ENCODE measurements around the gene FBXO31.
A peak's percentile ranks its signal among the peaks of the same experiment; 100 is the strongest.

Gene FBXO31

DNA sequence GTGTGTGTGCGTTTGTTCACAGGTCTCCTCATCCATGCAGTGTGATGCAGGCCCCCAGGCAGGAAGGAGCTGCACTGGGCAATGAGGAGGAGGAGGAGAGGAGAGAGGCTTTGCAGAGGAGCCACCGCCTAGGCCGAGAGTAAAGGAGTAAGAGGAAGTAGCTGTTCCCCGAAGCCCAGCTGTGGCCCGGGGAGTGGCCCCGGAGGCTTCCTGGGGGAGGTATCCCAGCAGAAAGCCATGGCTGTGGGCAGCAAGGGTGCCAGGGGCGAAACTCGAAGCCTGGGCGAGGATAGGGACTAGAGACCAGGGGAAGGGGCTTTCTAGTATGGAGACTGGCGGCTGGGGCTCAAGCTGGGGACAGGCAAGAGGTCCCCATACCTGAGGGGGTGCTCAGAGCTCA is 78.6 kb downstream of the FBXO31 start:
- DNase-seq: peak; percentile 71

DNA sequence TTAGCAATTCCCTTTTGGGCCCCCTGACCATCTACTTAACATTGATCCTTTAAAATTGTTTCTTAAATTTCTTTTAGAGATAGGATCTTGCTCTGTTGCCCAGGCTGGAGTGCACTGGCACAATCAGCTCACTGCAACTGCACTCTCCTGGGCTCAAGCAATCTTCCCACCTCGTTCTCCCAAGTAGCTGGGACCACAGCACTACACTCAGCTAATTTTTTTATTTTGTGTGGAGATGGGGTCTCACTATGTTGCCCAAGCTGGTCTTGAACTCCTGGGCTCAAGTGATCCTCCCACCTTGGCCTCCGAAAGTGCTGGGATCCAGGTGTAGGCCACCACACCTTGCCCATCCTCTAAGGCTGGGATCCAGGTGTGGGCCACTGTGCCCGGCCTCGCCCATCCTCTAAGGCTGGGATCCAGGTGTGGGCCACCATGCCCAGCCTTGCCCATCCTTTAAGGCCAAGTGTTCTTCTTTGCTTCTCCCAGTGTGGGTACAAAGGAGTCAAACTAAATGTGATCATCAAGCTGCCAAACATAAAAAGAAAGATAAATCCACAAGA is 79.5 kb downstream of the FBXO31 start:
- no peak for DNase-seq

DNA sequence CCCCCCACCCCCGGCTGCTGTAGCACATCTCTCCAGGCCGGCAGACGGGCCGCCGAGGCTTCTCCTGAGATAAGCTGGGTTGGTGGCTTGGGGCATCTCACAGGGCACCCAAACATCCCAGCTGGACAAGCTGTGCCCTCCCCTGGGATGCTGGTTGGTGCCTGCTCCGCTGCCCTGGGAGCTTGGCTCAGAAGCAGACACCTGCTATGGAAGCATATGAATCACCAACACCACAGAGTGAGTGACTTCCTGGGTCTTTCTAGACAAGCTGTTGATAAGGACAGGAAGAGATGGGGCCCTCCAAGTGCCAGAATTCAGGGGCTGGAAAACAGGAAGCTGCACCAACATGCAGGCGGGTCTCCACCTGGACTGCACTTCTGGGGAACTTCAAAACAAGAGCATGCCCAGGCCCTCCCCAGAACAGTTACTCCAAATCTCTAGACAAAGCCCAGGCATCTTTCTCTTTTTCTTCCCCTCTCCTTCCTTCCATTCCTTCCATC is 80.1 kb downstream of the FBXO31 start:
- peak; percentile 73 for DNase-seq

DNA sequence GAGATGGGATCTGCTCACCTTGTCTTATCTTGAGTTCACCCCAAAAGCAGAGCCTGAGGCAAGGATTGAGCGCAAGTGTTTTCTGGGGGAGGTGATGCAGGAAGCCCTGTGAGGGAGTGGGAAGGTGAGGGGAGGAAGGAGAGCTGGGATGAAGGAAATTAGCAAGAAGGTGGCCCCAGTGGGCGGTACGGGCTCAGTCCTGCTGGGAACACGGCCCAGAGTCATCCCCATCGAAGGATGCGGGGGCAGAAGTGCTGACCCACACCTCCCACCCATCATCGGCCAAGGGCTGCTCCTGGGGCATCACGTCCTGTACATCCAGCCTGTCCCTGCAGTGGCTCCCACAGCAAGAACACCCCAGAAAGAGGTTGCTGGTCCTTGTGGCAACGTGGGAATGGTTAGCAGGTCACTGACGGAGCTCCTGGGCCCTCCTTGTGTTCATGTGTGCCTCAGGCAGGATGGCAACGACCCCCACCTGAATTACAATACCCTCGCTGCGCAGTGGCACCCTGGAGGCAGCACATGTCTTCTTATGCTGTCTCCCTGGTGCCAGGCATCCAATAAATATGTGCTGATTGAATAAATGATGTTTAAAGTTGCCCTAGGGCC is 84.6 kb downstream of the FBXO31 start:
- DNase-seq: no peak

DNA sequence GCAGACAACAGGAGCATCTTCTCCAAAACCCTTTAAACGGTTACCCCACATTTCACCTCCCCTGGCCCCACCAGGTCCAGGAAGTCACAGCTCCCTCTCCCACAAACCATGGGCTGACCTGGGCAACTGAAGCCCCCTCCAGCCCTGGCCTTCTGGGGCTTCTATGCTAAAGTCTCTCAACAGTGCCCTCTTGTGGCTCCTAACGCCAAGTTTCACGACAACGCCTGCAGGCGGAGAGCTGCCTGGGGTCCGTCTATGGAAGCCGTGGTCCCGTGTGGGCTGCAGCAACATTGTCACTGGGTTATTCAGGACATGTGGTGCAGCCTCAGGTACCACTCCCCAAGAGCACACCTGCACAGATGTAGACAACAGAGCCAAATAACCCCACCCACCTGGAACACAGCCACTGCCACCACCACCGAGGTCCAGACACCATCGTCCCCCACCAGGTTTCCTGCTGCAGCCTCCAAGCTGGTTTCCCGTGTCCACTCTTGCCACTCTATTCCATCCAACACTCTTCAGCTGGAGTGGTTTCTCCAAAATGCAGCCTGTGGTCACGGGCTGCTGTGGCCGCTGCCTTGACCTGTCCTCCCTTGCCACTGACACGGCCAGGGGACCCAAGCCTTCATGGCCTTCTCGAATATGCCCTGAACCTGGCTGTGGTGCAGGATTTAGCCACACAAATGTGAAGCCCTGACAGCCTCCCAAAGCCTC is 85.5 kb downstream of the FBXO31 start:
- DNase-seq: peak; percentile 43

DNA sequence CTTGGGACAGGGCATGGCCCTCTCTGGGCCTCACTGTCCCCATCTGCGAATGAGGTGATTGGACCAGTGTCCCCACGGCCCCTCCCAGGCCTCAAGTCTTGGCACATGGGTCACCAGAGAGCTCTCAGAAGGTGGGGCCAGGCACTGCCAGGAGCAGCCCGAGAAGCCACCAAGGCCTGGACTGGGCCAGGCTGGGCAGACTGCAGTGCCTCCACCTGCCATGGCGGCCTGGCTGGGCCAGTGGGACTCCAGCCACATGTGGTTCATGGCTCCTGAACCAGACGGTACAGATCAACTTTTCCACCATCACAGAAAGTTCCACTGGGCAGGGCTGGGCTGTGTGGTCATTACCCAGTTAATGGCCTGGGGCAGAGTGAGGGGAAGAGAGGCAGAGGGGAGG is 86.2 kb downstream of the FBXO31 start:
- no peak for DNase-seq

DNA sequence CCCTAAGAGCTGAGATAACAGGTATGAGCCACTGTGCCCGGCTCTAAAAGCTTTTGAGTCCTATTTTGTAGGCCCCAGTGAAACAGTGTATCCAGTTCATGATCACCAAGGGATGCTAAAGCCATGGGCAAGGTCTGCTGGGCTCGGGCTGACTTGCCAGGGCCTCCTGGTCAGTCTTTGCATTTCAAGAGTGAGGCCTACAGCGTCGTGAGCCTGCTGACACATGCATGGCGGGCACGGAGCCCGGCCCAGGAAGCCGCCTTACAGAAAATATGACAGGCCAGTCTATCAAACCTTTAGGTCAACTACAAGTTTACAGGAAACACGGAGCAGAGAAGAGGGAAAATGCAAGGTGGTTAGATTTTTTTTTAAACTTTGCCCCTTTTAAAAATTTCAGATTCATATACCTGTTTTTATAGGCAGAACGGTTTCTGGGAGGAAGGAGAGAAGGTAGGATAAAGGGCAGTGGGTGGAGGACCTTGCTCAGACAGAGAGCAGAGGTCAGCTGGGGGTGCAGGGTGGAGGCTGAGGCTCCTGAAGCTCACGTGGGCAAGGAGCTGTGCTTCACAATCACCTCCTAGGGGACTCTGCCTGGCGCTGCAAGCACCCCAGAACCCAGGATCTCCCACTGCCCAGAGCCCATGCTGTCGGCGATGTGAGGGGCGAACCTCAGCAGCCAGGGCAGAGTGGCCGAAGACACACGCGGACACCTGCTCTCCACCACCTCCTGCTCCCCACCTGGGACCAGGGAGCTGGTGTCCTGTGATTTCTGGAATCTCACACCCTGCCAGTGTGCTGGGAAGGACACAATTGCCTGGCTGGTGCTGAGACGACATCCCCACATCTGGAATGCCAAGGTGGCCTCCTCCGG is 87.7 kb downstream of the FBXO31 start:
- DNase-seq: no peak

DNA sequence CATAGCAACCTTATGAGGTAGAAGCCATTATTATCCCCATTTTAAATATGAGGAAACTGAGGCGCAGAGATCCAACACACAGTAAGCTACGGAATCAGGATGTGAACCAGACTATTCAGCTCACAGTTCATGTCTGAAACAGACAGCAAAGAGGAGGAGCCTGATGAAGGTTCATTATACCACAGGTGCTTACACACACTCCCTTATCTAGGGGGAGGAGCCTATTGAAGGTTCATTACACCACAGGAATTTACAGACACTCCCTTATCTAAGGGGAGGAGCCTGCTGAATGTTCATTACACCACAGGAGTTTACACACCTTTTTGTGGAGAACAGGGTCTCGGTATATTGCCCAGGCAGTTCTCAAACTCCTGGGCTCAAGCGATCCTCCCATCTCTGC is 88.3 kb downstream of the FBXO31 start:
- peak; percentile 77 for DNase-seq

DNA sequence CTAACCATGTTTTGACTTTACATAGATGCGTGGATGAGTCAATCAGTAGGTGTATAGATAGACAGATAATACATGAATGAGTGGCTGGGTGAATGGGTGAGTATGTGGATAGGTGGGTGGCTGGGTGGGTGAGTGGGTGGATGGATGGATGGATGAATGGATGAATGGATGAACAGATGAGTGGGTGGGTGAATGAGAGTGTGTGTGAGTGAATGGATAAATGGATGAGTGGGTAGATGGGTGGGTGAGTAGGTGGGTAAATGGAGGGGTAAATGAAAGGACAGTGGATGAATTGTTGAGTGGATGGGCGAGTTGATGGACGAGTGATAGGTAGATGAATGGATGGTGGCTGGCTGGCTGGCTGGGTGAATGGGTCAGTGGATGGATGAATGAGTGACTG is 89.6 kb downstream of the FBXO31 start:
- no peak for DNase-seq

DNA sequence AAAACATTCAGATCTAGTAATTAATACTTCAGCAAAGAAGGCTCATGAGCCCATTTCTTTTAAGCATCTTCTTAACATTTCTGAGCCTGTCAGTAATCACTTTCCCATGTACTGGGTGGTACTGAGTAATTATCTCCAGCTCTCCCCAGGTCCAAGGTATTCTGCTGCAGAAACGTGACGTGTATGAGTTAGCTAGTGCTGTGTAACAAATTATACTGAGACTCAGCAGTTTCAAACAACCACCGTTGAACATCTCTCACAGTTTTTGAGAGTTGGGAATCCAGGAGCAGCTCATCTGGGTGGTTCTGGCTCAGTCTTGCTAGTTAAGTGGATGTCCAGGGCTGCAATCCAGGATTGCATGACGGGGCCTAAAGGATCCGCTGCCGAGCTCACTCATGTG is 91.6 kb downstream of the FBXO31 start:
- no peak for DNase-seq

DNA sequence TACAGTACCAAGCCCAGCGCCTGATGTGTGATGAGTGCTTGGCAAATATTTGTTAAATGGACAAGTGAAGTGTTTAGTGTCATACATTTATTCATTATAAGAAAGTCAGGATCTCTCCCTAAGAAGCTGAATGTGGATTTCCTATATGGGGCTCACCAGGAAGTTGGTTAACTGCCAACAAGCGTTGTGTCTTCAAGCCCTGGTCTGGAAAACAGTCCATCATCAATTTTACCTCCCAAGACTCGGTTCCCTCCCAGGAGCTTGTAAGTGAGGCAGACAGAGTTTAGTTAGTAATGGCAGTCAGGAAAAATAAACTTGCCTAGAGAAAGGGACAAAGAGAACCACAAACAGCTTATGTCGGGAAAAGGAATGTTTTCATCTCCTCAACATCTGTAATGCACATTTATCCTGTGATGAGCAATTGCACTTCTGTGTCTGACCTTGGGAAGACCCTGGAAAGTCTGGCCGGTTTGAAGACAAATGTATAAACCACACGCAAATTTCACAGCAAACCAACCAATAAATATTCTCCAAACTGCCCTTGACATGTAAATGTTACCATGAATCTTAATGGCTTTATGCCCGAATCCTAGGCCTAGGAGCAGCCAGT is 94.7 kb downstream of the FBXO31 start:
- no peak for DNase-seq

DNA sequence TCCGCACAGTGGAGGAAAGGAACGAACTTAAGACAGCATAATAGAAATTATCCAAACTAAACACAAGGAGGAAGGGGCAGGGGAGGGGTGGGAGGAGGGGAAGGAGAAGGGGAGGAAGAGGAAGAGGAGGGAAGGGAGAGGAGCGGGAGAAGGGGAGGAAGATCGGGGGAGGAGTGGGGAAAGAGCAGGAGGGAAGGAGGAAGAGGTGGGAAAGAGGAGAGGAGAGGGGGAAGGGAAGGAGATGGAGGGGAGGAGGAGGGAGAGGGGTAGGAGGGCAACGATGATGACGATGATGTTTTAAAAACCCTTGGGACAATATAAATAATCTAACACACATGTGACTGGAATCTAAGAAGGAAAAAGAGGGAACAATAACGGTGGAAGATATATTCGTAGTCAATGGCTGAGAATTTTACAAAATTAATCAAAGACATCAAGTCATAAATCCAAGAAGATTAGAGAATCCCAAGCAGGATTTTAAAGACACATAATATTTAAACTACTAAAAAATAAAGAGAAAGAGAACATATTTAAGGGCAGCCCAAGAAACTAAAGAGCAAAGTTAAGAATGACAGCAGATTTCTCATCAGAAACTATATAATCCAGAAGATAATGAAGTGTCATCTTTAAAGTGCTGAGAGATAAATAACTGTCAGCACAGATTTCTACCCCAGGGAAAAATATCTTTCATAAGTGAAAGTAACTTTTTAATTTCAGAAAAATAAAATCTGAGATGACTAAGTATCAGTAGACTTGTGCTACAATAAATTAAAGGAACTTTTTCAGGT is 96.5 kb downstream of the FBXO31 start:
- DNase-seq: peak; percentile 5

DNA sequence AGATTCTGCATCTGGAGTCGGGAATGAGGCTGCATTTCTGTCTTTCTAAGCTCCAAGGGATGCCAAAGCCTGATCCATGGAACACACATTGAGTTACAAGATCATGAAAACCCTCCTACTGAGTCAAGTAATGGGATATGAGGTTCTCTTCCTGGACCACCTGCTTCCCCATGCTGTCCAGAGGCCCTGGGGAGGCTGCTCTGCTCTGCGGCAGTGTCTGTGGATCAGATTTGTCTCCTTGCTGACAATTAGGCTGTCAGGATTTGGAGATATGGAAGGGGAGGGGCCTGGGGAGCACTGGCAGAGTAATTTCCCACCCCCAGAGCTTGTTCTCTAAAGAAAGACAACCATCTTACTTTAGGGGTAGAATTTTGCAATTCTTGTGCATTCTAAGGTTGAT is 99.4 kb downstream of the FBXO31 start:
- DNase-seq: no peak

DNA sequence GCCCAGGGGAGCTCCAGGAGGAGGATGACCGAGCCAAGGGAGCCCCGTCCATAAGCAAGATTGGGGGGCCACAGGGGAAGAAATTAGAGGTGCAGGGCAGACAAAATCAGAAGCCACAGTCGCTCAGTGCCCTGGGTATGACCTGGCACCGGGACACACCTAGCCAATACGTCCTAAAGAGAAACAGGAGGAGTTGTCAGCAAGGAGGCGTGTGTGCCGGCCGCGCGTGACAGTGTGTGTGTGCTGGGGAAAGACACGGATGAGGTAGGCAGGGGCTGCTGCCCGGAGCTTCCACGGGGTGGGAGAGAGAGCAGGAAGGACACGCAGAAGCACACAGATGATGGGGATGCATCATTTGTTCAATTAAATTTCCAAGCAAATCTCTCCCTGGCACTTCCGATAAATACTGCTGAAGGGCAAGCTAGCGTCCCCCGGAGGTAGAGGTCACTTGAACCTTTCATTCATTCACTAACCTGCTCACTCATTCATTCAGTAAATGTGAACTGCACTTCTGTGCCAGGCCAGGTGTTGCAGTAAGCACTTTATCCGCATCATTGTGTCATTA is 104.4 kb downstream of the FBXO31 start:
- no peak for DNase-seq

DNA sequence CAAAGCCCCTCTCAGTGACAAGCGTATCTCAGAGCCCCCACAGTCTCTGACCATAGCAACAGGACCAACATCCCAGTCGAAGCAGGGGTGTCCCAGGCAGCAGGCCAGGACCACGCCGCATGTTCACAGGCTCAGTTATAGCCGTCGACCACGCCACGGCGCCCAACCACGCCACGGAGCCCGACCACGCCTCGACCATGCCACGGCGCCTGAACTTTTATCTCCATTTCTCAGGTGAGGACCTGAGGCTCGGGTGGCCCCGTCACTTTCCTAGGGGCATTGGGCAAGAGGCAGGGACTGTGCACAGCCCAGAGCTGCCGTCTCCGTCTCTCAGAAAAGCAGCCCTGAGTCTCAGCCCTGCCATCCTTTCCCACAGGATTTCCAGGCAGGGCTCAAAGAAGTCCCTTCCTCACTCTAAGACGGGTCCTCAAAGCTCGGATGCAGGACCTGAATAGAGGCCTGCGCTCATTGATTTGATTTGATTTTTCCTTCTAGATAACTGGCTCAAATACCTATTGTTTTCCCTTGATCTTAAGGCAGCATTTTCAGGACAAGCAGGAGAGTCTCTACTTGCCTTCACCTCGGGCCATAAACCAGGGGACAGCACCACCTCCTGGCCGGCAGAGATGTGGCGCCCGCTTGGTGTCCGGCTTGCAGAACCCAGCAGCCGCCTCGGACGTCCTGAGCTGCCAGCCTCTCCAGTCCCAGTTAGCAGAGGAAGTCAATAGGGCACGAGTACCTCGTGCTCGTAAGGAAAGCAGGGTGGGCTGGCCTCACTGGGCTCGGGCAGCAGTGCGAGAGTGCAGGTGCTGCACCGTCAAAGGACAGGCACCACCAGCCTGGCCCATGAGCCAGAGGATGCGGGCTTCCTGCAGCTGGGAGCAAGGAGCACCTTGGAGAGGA is 105.1 kb downstream of the FBXO31 start:
- peak; percentile 51 for DNase-seq

Data from OCI-M1 (cell line).